ENCODE data around the gene CD82.
"Not testable (repeated sequence)": the region's sequence is repeated elsewhere in the genome, so short reads cannot be mapped to it uniquely, and the experiment has no call there.

CD82 gene

GRCh38 chr11:44547534-44547933, 17.9 kb upstream of the CD82 start:
- not testable (repeated sequence) for H3K4me3 ChIP-seq (ENCODE audit: low read depth in 1 of 5, low read length in 5 of 5); H3K27me3 ChIP-seq (ENCODE audit: control insufficient read depth in 5 of 5, insufficient read depth in 4 of 5, low read length in 5 of 5); H3K9me3 ChIP-seq (ENCODE audit: control insufficient read depth in 5 of 5, low read length in 5 of 5); H3K4me1 ChIP-seq (ENCODE audit: control insufficient read depth in 5 of 5, insufficient read depth in 5 of 5, low read length in 5 of 5); H3K27ac ChIP-seq (ENCODE audit: low read depth, low read length); H3K36me3 ChIP-seq (ENCODE audit: control insufficient read depth in 5 of 5, insufficient read depth in 5 of 5, low read length in 5 of 5); H3K9ac ChIP-seq (ENCODE audit: low read length in 5 of 5)

DNA sequence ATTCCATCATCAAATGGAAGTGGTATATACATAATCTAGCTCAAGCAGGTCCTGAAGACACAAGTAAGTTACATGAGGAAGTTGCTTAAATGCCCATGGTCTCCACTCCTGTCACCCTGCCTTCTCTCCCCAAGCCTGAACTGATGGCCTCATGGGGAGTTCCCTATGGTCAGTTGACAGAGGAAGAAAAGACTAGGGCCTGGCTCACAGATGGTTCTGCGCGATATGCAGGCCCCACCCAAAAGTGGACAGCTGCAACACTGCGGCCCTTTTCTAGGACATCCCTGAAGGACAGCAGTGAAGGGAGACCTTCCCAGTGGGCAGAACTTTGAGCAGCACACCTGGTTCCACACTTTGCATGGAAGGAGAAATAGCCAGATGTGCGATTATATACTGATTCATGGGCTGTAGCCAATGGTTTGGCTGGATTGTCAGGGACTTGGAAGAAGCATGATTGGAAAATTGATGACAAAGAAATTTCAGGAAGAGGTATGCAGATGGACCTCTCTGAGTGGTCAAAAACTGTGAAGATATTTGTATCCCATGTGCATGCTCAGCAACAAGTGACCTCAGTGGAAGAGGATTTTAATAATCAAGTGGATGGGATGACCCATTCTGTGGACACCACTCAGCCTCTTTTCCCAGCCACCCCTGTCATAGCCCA, 17.3 kb upstream of the CD82 start:
- H3K4me1 ChIP-seq (ENCODE audit: control insufficient read depth in 5 of 5, insufficient read depth in 5 of 5, low read length in 5 of 5), result no peaks in the 10 kb centered on the region
- no peak overlapping the region for H3K4me3 ChIP-seq (ENCODE audit: low read depth in 1 of 5, low read length in 5 of 5)
- H3K9me3 ChIP-seq (ENCODE audit: control insufficient read depth in 5 of 5, low read length in 5 of 5), result peaks cover 0 to 11% (median 5%) of the 10 kb centered on the region in 5 donors
- no peak overlapping the region for H3K27ac ChIP-seq (ENCODE audit: low read depth, low read length)
- H3K9ac ChIP-seq (ENCODE audit: low read length in 5 of 5), result no peak overlapping the region
- no peaks in the 10 kb centered on the region for H3K36me3 ChIP-seq (ENCODE audit: control insufficient read depth in 5 of 5, insufficient read depth in 5 of 5, low read length in 5 of 5)
- H3K27me3 ChIP-seq (ENCODE audit: control insufficient read depth in 5 of 5, insufficient read depth in 4 of 5, low read length in 5 of 5), result no peaks in the 10 kb centered on the region

DNA sequence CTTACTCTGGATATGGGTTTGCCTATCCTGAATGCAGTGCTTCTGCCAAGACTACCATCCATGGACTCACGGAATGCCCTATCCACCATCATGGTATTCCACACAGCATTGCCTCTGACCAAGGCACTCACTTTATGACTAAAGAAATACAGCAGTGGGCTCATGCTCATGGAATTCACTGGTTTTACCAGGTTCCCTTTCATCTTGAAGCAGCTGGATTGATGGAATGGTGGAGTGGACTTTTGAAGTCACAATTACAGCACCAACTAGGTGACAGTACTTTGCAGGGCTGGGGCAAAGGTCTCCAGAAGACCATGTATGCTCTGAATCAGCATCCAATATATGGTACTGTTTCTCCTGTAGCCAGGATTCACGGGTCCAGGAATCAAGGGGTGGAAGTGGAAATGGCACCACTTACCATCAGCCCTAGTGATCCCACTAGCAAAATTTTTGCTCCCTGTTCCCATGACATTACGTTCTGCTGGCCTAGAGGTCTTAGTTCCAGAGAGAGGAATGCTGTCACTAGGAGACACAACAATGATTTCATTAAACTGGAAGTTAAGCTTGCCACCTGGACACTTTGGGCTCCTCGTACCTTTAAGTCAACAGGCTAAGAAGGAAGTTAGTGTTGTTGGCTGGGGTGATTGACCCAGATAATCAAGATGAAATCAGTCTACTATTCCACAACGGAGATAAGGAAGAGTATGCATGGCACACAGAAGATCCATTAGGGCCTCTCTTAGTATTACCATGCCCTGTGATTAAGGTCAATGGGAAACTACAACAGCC, 16.3 kb upstream of the CD82 start:
- H3K4me1 ChIP-seq (ENCODE audit: control insufficient read depth in 5 of 5, insufficient read depth in 5 of 5, low read length in 5 of 5); H3K4me3 ChIP-seq (ENCODE audit: low read depth in 1 of 5, low read length in 5 of 5); H3K9ac ChIP-seq (ENCODE audit: low read length in 5 of 5); H3K36me3 ChIP-seq (ENCODE audit: control insufficient read depth in 5 of 5, insufficient read depth in 5 of 5, low read length in 5 of 5); H3K27ac ChIP-seq (ENCODE audit: low read depth, low read length); H3K27me3 ChIP-seq (ENCODE audit: control insufficient read depth in 5 of 5, insufficient read depth in 4 of 5, low read length in 5 of 5): not testable (repeated sequence)
- H3K9me3 ChIP-seq (ENCODE audit: control insufficient read depth in 5 of 5, low read length in 5 of 5), result peaks cover 0 to 11% (median 8%) of the 10 kb centered on the region in 5 donors

GRCh38 chr11:44550123-44550522, 15.3 kb upstream of the CD82 start:
- Histone ChIP-seq H3K4me3 (ENCODE audit: low read depth in 1 of 5, low read length in 5 of 5) (no peak overlapping the region), H3K27me3 (ENCODE audit: control insufficient read depth in 5 of 5, insufficient read depth in 4 of 5, low read length in 5 of 5) (no peaks in the 10 kb centered on the region), H3K36me3 (ENCODE audit: control insufficient read depth in 5 of 5, insufficient read depth in 5 of 5, low read length in 5 of 5) (no peaks in the 10 kb centered on the region), H3K4me1 (ENCODE audit: control insufficient read depth in 5 of 5, insufficient read depth in 5 of 5, low read length in 5 of 5) (no peaks in the 10 kb centered on the region), H3K27ac (ENCODE audit: low read depth, low read length) (no peak overlapping the region), H3K9ac (ENCODE audit: low read length in 5 of 5) (no peak overlapping the region), H3K9me3 (ENCODE audit: control insufficient read depth in 5 of 5, low read length in 5 of 5) (peaks cover 0 to 11% (median 8%) of the 10 kb centered on the region in 5 donors)

DNA sequence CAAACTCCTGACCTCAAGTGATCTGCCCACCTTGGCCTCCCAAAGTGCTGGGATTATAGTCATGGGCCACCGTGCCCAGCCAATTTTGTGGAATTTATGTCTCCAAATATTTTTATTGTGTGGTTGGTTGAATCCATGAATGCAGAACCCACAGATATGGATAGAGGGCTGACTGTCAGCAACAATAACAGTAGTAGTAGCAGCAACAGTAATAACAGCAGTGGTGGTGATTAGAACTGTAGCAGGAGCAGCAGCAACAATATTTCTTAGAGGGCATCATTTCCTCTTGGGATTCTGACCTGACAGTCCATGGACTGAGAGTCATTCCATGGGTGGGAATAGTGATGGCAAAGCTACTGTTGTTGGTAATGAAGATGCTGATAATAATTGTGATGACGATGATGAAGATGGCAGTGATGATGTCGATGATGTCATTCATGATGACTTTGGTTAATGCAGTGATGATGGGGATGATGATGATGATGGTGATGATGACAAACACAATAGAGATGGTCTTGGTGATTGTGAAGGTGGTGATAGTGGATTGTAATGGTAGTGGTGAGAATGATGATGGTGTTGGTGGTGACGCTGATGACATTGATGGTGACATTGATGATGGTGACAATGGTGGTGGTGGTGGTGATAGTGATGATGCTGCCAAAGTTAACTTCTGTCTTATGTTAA, 13.9 kb upstream of the CD82 start:
- Histone ChIP-seq H3K36me3 (ENCODE audit: control insufficient read depth in 5 of 5, insufficient read depth in 5 of 5, low read length in 5 of 5) (no peaks in the 10 kb centered on the region), H3K4me1 (ENCODE audit: control insufficient read depth in 5 of 5, insufficient read depth in 5 of 5, low read length in 5 of 5) (peaks cover 0 to under 1% (median 0%) of the 10 kb centered on the region in 5 donors), H3K27me3 (ENCODE audit: control insufficient read depth in 5 of 5, insufficient read depth in 4 of 5, low read length in 5 of 5) (no peaks in the 10 kb centered on the region), H3K27ac (ENCODE audit: low read depth, low read length) (no peak overlapping the region), H3K9ac (ENCODE audit: low read length in 5 of 5) (no peak overlapping the region), H3K4me3 (ENCODE audit: low read depth in 1 of 5, low read length in 5 of 5) (no peak overlapping the region), H3K9me3 (ENCODE audit: control insufficient read depth in 5 of 5, low read length in 5 of 5) (peaks cover 0 to 8% (median 5%) of the 10 kb centered on the region in 5 donors)

- peaks cover 2 to 16% (median 11%) of the 10 kb centered on the region in 5 donors for H3K4me1 ChIP-seq (ENCODE audit: control insufficient read depth in 5 of 5, insufficient read depth in 5 of 5, low read length in 5 of 5)
- H3K27ac ChIP-seq (ENCODE audit: low read depth, low read length), result no peak overlapping the region
- H3K36me3 ChIP-seq (ENCODE audit: control insufficient read depth in 5 of 5, insufficient read depth in 5 of 5, low read length in 5 of 5), result no peaks in the 10 kb centered on the region
- no peak overlapping the region for H3K4me3 ChIP-seq (ENCODE audit: low read depth in 1 of 5, low read length in 5 of 5)
- no peaks in the 10 kb centered on the region for H3K27me3 ChIP-seq (ENCODE audit: control insufficient read depth in 5 of 5, insufficient read depth in 4 of 5, low read length in 5 of 5)
- H3K9me3 ChIP-seq (ENCODE audit: control insufficient read depth in 5 of 5, low read length in 5 of 5), result peaks cover 0 to 8% (median 5%) of the 10 kb centered on the region in 5 donors
- H3K9ac ChIP-seq (ENCODE audit: low read length in 5 of 5), result no peak overlapping the region
Measured at GRCh38 chr11:44555031-44555800, 10.2 kb upstream of the CD82 start.

DNA sequence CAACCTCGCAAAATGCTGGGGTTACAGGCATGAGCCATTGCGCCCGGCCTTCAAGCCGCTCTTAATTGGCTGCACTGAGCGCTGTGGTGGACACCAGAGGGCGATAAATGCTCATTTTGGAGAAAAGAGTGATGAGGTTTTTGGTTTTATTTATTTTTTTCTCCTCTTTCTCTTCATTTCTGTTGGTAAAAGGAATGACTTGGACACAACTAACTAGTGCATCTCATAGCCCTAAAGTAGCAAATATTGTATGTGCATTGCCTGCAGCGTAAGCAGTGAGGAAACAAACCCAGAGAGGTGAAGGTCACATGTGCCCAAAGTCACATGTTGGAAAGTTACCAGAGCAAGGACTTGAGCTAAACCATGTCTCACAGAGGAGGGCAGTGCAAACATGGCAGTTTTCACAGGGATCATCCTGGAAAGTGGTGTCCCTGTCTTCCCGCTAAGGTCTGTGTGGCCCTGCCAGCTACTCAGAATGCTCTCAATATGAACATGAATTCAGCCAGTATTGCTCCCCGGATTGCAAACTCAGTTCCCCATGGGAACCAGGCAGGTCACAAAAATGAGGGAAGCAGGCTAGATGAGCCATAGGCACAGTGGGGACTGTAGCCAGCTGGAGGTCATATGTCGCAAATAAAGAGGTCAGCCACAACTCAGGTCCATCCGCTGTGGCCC, 8.6 kb upstream of the CD82 start:
- peaks cover 2 to 16% (median 11%) of the 10 kb centered on the region in 5 donors for H3K4me1 ChIP-seq (ENCODE audit: control insufficient read depth in 5 of 5, insufficient read depth in 5 of 5, low read length in 5 of 5)
- H3K27ac ChIP-seq (ENCODE audit: low read depth, low read length), result no peak overlapping the region
- H3K9ac ChIP-seq (ENCODE audit: low read length in 5 of 5), result no peak overlapping the region
- no peaks in the 10 kb centered on the region for H3K36me3 ChIP-seq (ENCODE audit: control insufficient read depth in 5 of 5, insufficient read depth in 5 of 5, low read length in 5 of 5)
- no peak overlapping the region for H3K4me3 ChIP-seq (ENCODE audit: low read depth in 1 of 5, low read length in 5 of 5)
- no peaks in the 10 kb centered on the region for H3K27me3 ChIP-seq (ENCODE audit: control insufficient read depth in 5 of 5, insufficient read depth in 4 of 5, low read length in 5 of 5)
- peaks cover 0 to 8% (median 5%) of the 10 kb centered on the region in 5 donors for H3K9me3 ChIP-seq (ENCODE audit: control insufficient read depth in 5 of 5, low read length in 5 of 5)

GRCh38 chr11:44557464-44557863, 8.0 kb upstream of the CD82 start:
- Histone ChIP-seq H3K9ac (ENCODE audit: low read length in 5 of 5) (no peak overlapping the region), H3K27me3 (ENCODE audit: control insufficient read depth in 5 of 5, insufficient read depth in 4 of 5, low read length in 5 of 5) (no peaks in the 10 kb centered on the region), H3K36me3 (ENCODE audit: control insufficient read depth in 5 of 5, insufficient read depth in 5 of 5, low read length in 5 of 5) (no peaks in the 10 kb centered on the region), H3K27ac (ENCODE audit: low read depth, low read length) (no peak overlapping the region), H3K4me1 (ENCODE audit: control insufficient read depth in 5 of 5, insufficient read depth in 5 of 5, low read length in 5 of 5) (peaks cover 2 to 16% (median 11%) of the 10 kb centered on the region in 5 donors), H3K9me3 (ENCODE audit: control insufficient read depth in 5 of 5, low read length in 5 of 5) (peaks cover 0 to 8% (median 5%) of the 10 kb centered on the region in 5 donors), H3K4me3 (ENCODE audit: low read depth in 1 of 5, low read length in 5 of 5) (no peak overlapping the region)

- Histone ChIP-seq H3K27me3 (ENCODE audit: control insufficient read depth in 5 of 5, insufficient read depth in 4 of 5, low read length in 5 of 5) (no peaks in the 10 kb centered on the region), H3K4me1 (ENCODE audit: control insufficient read depth in 5 of 5, insufficient read depth in 5 of 5, low read length in 5 of 5) (peaks cover 4 to 21% (median 15%) of the 10 kb centered on the region in 5 donors), H3K4me3 (ENCODE audit: low read depth in 1 of 5, low read length in 5 of 5) (peak overlapping the region in 1 of 5 donors; percentile 18), H3K27ac (ENCODE audit: low read depth, low read length) (no peak overlapping the region), H3K36me3 (ENCODE audit: control insufficient read depth in 5 of 5, insufficient read depth in 5 of 5, low read length in 5 of 5) (no peaks in the 10 kb centered on the region), H3K9ac (ENCODE audit: low read length in 5 of 5) (peak overlapping the region in 2 of 5 donors; percentile 14 to 41), H3K9me3 (ENCODE audit: control insufficient read depth in 5 of 5, low read length in 5 of 5) (no peaks in the 10 kb centered on the region)
Measured at GRCh38 chr11:44559207-44559939, 6.1 kb upstream of the CD82 start.

All from subcutaneous abdominal adipose tissue (tissue), 5 donors.